Measurements from ENCODE around the gene DIS3L2. TPM values are rescaled to one million over a fixed set of nuclear protein-coding genes. Genes with fewer than 3 reads are reported as not detected.

The DIS3L2 gene
- total and polyA plus RNA-seq, 2 experiments from 2014 or later: 35.5 to 50.1 TPM

GRCh38 chr2:231984992-231985391, 23.5 kb downstream of the DIS3L2 start:
- Histone ChIP-seq H3K4me3 (no peak overlapping the region), H3K27me3 (no peaks in the 10 kb centered on the region), H3K9me3 (ENCODE audit: low read depth) (no peaks in the 10 kb centered on the region), H3K27ac (no peak overlapping the region), H3K4me1 (ENCODE audit: low read depth) (peaks cover 5% of the 10 kb centered on the region), H3K36me3 (no peaks in the 10 kb centered on the region)
- no peak for DNase-seq (ENCODE audit: low read depth in 1 of 2, low spot score in 1 of 2)
- no peak for TF ChIP-seq CTCF (IDR thresholded peaks at IDR 0.05; ENCODE audit: low read depth, low read length)

- Histone ChIP-seq H3K4me3 (no peak overlapping the region), H3K27ac (no peak overlapping the region), H3K4me1 (ENCODE audit: low read depth) (peaks cover 5% of the 10 kb centered on the region), H3K9me3 (ENCODE audit: low read depth) (no peaks in the 10 kb centered on the region), H3K27me3 (no peaks in the 10 kb centered on the region), H3K36me3 (no peaks in the 10 kb centered on the region)
- no peak for DNase-seq (ENCODE audit: low read depth in 1 of 2, low spot score in 1 of 2)
- no peak for TF ChIP-seq CTCF (IDR thresholded peaks at IDR 0.05; ENCODE audit: low read depth, low read length)
Observed at GRCh38 chr2:231985823-231986261, 24.3 kb downstream of the DIS3L2 start.

- no peaks in the 10 kb centered on the region for H3K9me3 ChIP-seq (ENCODE audit: low read depth)
- no peaks in the 10 kb centered on the region for H3K36me3 ChIP-seq
- DNase-seq (ENCODE audit: low read depth in 1 of 2, low spot score in 1 of 2): peak in 1 of 2 donors; percentile 49
- TF ChIP-seq CTCF (IDR thresholded peaks at IDR 0.05; ENCODE audit: low read depth, low read length): no peak
- H3K4me1 ChIP-seq (ENCODE audit: low read depth): peaks cover 5% of the 10 kb centered on the region
- no peak overlapping the region for H3K4me3 ChIP-seq
- H3K27ac ChIP-seq: no peak overlapping the region
- no peaks in the 10 kb centered on the region for H3K27me3 ChIP-seq
Observed at GRCh38 chr2:231987124-231987727, 25.7 kb downstream of the DIS3L2 start.

- no peak overlapping the region for H3K4me3 ChIP-seq
- H3K27ac ChIP-seq: no peak overlapping the region
- TF ChIP-seq CTCF (IDR thresholded peaks at IDR 0.05; ENCODE audit: low read depth, low read length): no peak
- H3K9me3 ChIP-seq (ENCODE audit: low read depth): no peaks in the 10 kb centered on the region
- peaks cover 5% of the 10 kb centered on the region for H3K4me1 ChIP-seq (ENCODE audit: low read depth)
- no peaks in the 10 kb centered on the region for H3K36me3 ChIP-seq
- no peak for DNase-seq (ENCODE audit: low read depth in 1 of 2, low spot score in 1 of 2)
- no peaks in the 10 kb centered on the region for H3K27me3 ChIP-seq
Observed at GRCh38 chr2:231988179-231988866, 26.8 kb downstream of the DIS3L2 start.

GRCh38 chr2:231991664-231992063, 30.2 kb downstream of the DIS3L2 start:
- no peaks in the 10 kb centered on the region for H3K36me3 ChIP-seq
- TF ChIP-seq CTCF (IDR thresholded peaks at IDR 0.05; ENCODE audit: low read depth, low read length): no peak
- DNase-seq (ENCODE audit: low read depth in 1 of 2, low spot score in 1 of 2): peak in 1 of 2 donors; percentile 44
- H3K9me3 ChIP-seq (ENCODE audit: low read depth): no peaks in the 10 kb centered on the region
- no peak overlapping the region for H3K27ac ChIP-seq
- peaks cover 30% of the 10 kb centered on the region for H3K4me1 ChIP-seq (ENCODE audit: low read depth)
- H3K27me3 ChIP-seq: no peaks in the 10 kb centered on the region
- no peak overlapping the region for H3K4me3 ChIP-seq

Data from cardiac muscle cell (in vitro differentiated cells and primary cell).